Measurements from ENCODE around the gene BLOC1S6. TPM values are rescaled to one million over a fixed set of nuclear protein-coding genes. Genes with fewer than 3 reads are reported as not detected.

The BLOC1S6 gene
- polyA plus RNA-seq, 3 donors: 44.5 to 54.5 (median 51.5) TPM

GRCh38 chr15:45653702-45654424 lies 66.7 kb downstream of the BLOC1S6 start:
- no peak for DNase-seq (ENCODE audit: extremely low read depth in 1 of 11, low read depth in 9 of 11, low spot score in 4 of 11)

GRCh38 chr15:45654749-45655148 lies 67.6 kb downstream of the BLOC1S6 start:
- DNase-seq (ENCODE audit: extremely low read depth in 1 of 11, low read depth in 9 of 11, low spot score in 4 of 11): no peak

GRCh38 chr15:45657254-45657653 lies 70.1 kb downstream of the BLOC1S6 start:
- no peak for DNase-seq (ENCODE audit: extremely low read depth in 1 of 11, low read depth in 9 of 11, low spot score in 4 of 11)

GRCh38 chr15:45657764-45658545 lies 70.8 kb downstream of the BLOC1S6 start:
- DNase-seq (ENCODE audit: extremely low read depth in 1 of 11, low read depth in 9 of 11, low spot score in 4 of 11): no peak

Other genes starting within 250 kb of the BLOC1S6 start
- gene GATM, start 208.8 kb upstream of the BLOC1S6 start, polyA plus RNA-seq (ENCODE audit: insufficient read length in 3 of 3): 100 to 1,000 TPM; 227 to 276 (median 255) TPM
- 1 to 10 TPM; 7.8 to 9.6 (median 8.7) TPM for gene SLC30A4, start 64.6 kb upstream of the BLOC1S6 start, polyA plus RNA-seq (ENCODE audit: insufficient read length in 3 of 3)
- gene SQOR, start 47.6 kb downstream of the BLOC1S6 start, polyA plus RNA-seq (ENCODE audit: insufficient read length in 3 of 3): 10 to 100 TPM; 22.0 to 23.0 (median 22.1) TPM